ENCODE results near the gene CD22.

GRCh38 chr19:35389192-35389861 is 60.3 kb downstream of the CD22 start:
- TF ChIP-seq ZBTB44 (tag by site-specific recombination; IDR thresholded peaks at IDR 0.05) (no peak), TSHZ1 (tag by site-specific recombination; IDR thresholded peaks at IDR 0.05; ENCODE audit: borderline replicate concordance) (no peak), CTCF (tag by site-specific recombination; IDR thresholded peaks at IDR 0.05) (no peak), ZNF544 (tag by site-specific recombination; IDR thresholded peaks at IDR 0.05) (no peak), ZEB2 (tag by site-specific recombination; IDR thresholded peaks at IDR 0.05) (no peak), REST (tag by site-specific recombination; IDR thresholded peaks at IDR 0.05) (no peak), ZNF140 (tag by site-specific recombination; IDR thresholded peaks at IDR 0.05) (no peak), SP3 (tag by site-specific recombination; IDR thresholded peaks at IDR 0.05) (no peak), ZNF561 (tag by site-specific recombination; IDR thresholded peaks at IDR 0.05; ENCODE audit: borderline replicate concordance) (no peak), ZNF530 (tag by site-specific recombination; IDR thresholded peaks at IDR 0.05; ENCODE audit: low read depth) (no peak), ZSCAN30 (tag by site-specific recombination; IDR thresholded peaks at IDR 0.05) (no peak), ZNF518A (tag by site-specific recombination; conservative IDR thresholded peaks at IDR 0.05; ENCODE audit: low read depth) (no peak), ZNF585B (tag by site-specific recombination; IDR thresholded peaks at IDR 0.05) (no peak), ZBTB49 (tag by site-specific recombination; IDR thresholded peaks at IDR 0.05; ENCODE audit: low read depth) (no peak)
